ENCODE data around the gene POLA2. TPM values are rescaled to one million over a fixed set of nuclear protein-coding genes. Genes with fewer than 3 reads are reported as not detected.
A peak's percentile ranks its signal among the peaks of the same experiment; 100 is the strongest.

POLA2 gene
- total RNA-seq, 1 donor from 2014 or later = 8.1 TPM

DNA sequence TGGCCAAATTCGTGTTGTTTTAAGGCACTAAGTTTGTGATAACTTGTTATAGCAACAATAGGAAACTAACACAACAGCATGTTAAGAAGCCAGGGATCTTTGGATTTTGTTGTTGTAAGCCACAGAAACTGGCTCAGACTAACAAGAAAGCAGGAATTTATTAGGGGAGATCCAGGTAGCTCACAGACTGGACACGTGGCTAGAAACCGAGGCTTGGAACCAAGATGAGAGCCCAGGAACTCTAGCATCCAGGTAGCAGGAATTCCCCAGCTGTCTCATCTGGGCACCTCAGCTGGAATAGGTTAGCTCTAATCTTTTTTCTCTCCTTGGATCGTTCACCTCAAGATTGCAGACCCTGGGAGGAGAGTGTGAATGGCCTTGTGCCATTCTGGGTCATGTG, 24.9 kb downstream of the POLA2 start:
- no peak for DNase-seq

GRCh38 chr11:65287601-65288000, 25.8 kb downstream of the POLA2 start:
- no peak for DNase-seq

GRCh38 chr11:65288706-65289536, 27.2 kb downstream of the POLA2 start:
- DNase-seq = no peak

DNA sequence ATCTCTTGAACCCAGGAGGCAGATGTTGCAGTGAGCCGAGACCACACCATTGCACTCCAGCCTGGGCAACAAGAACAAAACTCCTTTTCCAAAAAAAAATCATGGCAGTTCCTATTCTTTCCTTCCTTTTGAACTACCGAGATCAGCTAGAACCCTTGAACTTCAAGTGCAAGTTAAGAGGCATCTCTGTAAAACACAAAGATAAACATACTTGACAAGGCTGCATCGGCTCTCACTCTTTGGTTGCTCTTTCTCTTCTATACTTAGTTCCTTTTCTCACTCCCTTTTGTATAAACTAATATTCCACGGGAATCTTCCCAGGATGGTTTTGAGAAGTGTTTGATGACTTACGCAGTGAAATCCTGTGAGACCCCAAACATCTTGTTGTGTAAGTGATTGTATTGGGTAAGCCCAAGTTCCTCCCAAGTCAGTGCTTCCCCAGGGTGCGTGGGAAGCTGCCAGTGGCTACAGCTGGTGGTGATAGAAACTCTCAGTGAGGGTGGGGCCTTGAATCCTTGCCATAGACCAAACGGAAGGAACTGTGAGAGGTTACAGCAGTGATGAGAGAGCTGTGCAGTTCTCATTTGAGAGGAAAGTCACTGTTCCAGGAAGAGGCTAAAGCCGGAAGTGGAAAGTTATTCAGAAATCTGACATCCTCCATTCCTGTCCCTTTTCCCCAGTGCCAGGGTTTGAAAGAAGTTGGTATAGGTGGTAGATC, 28.8 kb downstream of the POLA2 start:
- DNase-seq = peak; percentile 99

DNA sequence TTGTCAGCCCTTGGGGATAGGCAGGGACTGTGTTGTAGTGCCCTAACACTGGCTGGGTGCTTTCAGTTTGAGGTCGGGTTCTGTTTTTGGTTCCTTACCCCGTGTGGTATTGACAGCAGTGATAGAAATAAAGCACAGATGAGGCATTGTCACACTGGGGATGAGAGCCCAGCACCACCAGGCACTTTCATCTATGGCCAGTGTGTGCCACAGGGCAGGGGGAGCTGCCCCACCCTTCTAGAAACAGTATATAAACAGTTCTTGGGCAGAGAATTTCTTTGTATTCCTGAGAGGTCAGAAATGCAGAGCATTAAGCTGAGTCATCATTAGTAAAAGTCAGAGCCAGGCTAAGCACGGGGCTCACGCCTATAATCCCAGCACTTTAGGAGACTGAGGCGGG, 29.9 kb downstream of the POLA2 start:
- no peak for DNase-seq

- DNase-seq = no peak
These were observed 31.1 kb downstream of the POLA2 start for GRCh38 chr11:65292890-65293289.

DNA sequence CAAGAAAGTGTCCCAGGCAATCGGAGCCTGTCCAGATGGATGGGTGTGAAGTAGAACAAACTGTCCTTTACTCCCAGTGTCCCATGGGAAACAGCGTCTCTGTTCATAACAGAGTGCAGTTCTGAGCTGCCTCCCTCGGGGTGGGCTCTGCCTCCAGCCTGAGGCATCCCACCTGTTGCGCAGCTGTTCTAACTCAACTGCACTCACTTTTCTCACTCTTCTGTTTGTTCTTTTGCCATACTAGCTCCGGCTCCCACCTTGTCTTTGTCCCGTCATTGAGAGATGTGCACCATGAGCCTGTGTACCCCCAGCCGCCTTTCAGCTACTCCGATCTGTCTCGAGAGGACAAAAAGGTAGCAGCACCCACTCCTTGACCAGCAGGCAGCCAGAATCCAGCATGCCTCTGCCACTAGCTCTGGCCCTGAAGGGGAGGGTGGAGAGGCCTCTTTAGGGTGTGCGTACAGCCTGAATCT, 32.2 kb downstream of the POLA2 start:
- DNase-seq = no peak

GRCh38 chr11:65295001-65295400, 33.2 kb downstream of the POLA2 start:
- DNase-seq = no peak

- no peak for DNase-seq
These were observed 34.0 kb downstream of the POLA2 start for GRCh38 chr11:65295571-65296341.

DNA sequence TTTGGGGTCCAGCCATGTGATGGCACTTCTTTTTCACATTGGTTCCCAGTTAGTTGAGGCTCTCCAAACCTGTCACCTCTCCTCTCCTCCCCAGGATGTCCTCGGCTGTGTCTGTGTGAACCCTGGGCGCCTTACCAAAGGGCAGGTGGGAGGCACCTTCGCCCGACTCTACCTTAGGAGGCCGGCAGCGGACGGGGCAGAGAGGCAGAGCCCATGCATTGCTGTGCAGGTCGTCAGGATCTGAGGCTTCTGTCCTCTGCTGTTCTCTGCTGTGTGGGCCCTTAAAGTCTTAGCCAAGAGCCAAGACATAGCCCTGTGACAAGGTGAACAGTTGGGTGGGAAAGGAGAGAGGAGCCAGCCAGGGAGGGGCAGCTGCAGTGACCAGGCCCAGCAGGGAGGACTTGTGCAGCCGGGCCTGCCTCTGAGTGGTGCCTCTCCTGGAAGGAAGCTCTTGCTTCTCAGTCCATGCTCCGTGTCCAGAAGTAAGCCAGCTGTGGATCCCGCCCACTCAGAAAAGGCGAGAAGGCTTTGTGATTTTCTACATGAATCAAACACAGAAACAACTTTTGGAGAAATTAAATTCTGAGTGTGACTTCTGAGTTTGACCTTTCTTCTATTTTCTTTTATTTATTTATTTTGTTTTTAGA, 35.4 kb downstream of the POLA2 start:
- no peak for DNase-seq

GRCh38 chr11:65298131-65298535, 36.4 kb downstream of the POLA2 start:
- DNase-seq = peak; percentile 82

DNA sequence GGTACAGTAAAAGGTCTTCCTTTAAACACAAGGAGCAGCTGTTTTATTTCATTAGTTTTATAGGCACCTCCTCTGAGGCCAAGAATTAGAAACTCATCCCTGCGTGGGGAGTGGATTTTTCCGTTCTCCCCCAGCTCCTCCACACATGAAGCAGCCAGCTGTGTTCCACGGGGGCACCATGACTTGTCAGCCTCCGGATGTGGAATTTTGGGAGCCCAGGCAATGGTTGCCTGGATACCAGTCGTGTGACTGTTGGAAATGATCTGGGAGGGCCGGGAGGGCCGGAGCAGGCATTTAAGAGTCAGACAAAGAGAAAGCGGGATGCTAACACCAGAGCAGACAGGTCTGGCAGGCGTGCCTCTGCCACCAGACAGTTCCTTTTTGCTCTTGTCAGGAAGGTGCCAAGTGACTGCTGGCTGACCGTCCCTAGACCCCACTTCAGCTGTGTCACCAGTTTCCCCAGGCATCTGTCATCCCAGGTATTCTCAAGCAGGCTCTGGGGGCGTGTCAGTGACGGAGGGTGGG, 37.0 kb downstream of the POLA2 start:
- DNase-seq = no peak

- DNase-seq = no peak
These were observed 39.0 kb downstream of the POLA2 start for GRCh38 chr11:65300621-65301275.

DNA sequence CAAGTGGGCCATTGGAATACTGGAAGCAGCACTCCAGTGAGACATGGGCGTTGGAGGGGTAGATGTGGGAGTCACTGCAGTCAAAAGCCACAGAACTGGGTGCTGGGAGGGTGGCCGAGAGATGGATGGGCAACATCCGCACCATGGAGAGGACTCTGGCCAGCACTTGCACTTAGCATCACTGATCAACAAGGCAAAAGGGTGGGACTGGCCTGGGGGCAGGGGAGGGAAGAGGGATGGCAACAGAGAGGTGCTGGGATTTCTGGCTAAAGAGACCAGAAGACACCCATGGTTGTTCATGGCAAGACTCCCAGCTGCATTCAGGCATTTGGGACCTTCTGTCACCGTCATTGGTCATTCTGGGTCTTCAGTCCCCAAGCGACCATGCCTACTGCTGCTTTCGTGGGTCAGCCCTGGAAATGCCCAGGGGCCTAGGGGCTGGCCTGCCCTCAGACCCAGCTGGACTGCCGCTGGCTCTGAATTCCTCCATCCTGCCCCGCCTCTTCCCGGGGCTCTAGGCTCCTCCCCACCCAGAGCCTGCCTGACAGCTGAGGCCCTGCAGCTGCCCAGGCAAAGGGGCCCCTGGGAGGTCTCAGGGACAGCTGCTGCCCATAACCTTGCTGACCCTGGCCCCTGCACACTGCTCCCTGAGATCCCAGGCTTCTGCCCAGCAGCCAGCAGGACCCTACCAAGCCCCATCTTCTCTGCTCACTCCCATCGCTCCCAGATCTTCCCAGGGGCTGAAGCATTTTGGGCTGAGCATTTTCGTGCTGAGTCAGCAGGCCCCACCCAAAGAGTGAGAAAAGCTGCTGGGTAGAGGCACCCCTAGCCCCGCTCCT, 39.9 kb downstream of the POLA2 start:
- no peak for DNase-seq

DNA sequence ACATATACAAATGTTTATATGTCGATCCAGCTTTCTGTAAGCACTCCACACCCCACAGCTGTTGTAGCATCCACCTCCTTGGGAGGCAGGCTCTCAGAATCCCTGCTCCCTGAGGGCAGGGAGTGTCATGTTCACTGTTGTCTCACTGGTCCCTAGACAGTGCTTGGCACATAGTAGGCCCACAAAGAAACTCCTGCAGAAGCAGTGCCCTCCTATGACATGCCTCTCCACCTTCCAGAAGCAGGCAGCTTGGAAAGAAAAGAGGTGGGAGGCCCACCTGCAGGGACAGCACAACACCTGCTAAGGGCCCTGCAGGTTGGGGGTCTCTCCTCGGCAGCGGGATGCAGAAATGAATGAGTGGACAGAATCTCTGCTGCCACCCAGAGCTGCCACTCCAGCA, 41.8 kb downstream of the POLA2 start:
- DNase-seq = no peak

DNA sequence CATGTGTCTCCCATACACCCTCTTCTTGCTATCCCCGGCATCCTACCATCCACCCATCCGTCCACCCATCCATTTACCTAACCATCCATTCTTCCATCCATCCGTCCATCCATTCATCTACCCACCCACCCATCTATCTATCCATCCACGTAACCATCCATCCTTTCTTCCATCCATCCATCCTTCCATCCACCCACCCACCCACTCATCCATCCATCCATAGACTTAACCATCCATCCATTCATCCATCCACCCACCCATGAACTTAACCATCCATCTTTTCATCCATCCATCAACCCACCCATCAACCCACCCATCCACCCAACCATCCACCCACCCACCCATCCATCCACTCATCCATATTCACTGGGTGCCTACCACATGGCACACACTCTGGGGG, 42.3 kb downstream of the POLA2 start:
- no peak for DNase-seq

DNA sequence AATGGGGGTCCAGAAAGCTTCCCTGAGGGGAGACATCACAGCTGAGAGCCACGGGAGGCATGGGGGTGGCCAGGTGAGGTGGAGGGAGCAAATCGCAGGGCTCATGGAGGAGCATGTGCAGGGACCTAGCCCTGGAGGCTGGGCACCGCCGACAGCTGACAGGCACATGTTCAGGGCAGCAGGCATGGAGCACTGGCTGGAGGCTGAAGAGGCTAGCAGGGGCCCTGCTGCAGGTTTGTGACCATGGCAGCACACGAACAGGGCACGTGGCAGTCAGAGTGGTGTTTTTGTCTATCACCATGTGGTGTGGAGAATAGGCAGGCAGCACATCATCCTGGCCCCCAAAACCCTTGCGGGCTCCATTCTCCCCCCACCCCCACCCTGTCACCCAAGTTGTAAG, 42.9 kb downstream of the POLA2 start:
- DNase-seq = no peak

DNA sequence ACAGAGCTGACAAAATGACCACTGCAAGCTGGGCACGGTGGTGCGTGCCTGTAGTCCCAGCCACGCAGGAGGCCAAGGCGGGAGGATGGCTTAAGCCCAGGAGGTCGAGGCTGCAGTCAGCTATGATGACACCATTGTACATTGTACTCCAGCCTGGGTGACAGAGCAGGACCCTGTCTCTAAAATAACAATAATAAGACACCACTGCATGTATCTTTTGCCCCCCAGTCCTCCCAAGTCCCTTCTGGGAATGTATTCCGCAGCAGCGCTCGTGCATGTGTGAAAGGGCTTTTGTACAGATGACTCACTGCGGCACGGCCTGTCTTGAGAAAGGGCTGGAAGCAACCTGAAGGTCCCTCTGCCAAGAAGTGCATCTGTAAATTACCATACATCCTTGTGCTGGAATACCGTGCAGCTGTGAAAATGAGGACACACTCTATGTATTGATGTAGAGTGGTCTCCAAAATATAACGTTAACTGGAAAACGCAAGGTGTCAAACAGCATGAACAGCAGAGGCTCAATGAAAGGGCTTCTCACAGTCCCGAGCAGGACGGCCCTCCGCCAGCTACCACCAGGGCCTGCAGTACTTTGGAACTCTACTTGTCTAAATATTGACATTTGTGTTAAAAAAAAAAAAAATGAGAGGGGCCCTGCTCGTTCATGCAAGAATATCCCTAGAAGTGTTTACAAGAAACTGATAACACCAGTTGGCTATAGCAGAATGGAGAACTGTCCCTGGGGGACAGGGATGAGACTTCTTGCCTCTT, 43.9 kb downstream of the POLA2 start:
- no peak for DNase-seq

DNA sequence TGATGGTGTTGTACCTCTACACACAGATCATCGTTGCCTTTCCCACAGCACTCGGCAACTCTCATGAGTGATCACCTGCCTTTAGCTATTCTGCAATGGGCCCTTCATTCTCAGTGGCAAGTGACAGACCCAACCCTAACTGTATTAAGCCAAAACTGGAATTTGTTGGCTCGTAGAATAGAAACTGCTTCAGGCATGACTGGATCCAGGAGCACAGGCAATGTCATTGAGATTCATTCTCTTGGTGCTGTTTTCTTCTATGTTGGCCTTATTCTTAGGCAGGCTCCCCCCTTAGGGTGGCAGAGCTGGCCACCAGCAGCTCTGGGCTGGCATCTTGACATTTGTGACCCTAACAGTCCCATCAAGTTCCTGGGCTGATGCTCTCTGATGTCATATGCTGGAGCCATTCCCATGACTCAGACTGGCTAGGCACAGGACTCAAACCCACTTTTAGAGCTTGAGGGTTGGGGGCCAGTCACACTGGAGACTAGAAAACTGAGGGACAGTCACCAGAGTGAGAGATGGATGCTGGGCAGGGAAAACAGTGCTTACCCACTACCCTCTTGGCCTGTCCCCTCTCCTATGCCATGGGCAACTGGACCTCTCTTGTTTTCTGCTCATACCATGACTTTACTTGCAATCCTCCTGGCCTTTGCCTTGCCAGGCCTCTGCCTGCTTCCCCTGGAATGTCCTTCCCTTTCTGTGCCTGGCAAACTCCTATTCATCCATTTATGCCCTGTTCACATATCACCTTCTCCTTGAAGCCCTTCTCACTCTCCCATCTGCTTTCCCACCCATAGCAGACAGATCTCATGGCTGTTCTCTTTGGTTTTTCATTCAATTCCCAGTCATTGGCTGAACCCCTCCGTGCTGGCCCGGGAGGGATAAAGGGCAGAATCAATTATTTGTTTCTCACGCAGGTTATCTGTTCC, 45.8 kb downstream of the POLA2 start:
- no peak for DNase-seq

Measured in skin of body (tissue), 2 donors.